Gastroesophageal sphincter (tissue), 3 donors: ENCODE data around the gene SMIM29.
A peak's percentile ranks its signal among the peaks of the same experiment; 100 is the strongest.

Source experiments
- CTCF ChIP-seq, 4 experiments: fragments of 200-600 bp in 2 of 4; fragments of 450-650 bp in 2 of 4; sonication (generic) in 1 of 4; IDR thresholded peaks; one replicate each; pipeline ENCODE4 v1.5.1; 2017 to 2019; ENCODE audit warnings: antibody characterized with exemption in 4 of 4, mild to moderate bottlenecking in 2 of 4, moderate library complexity in 2 of 4
- POLR2A ChIP-seq, 2 donors: fragments of 450-650 bp; IDR thresholded peaks; one replicate each; pipeline ENCODE4 v1.6.1; 2017; ENCODE audit warnings: antibody characterized with exemption in 2 of 2, mild to moderate bottlenecking in 2 of 2, moderate library complexity in 1 of 2
- POLR2AphosphoS5 ChIP-seq: sonication (generic); formaldehyde crosslinking; IDR thresholded peaks from one replicate; pipeline ENCODE4 v1.6.1; 2017; ENCODE audit warnings: antibody characterized with exemption

DNA sequence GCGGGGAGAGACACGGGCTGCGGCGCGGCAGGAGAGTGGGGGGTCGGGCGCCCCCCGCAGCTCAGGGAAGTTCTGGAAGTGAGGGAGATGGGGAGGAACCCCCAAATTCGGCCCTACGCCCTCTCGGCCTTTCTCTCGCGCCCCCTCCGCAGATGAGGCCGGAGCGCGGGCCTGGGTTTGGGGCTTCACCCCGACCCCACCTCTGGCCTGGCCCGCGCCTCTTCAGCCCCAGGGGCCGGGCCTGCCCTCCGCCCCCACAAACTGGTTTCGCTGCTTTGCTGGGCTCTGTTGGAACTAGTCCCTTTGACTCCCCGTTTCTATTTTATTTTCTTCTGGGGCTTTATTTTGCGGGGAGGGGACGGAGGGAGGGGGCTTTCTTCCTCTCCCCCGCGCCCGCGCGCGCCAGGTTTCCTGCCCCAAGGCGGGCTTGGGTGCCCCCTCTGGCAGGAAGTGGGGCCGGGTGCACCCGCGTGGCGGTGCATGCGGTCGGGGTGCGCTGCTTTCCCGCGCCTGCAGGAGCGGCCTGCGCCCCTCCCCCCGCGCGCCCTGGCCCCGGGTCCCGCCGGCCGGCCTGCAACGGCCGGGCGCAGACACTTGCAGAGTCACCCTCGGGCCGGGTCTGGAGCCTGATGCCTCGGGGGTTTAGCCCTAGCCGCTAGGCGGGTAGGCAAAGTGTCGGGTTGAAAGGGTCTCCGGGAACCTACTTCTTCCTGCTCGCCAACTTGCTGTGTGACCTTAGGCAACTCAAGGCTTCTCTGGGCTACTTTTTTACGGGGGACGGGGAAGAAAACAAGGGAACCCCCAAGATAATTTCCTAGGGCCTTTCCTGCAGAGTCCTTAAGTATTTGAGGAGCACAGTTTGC lies 10.9 kb downstream of the SMIM29 start:
- peak in 3 of 4 experiments; percentile 13 to 54 (median 37) for TF ChIP-seq CTCF (IDR thresholded peaks at IDR 0.05)
- TF ChIP-seq POLR2AphosphoS5: no peak
- no peak for TF ChIP-seq POLR2A (IDR thresholded peaks at IDR 0.05)
